Mononuclear cell (primary cell): Measurements from ENCODE around the gene PLEKHN1. TPM values are rescaled to one million over a fixed set of nuclear protein-coding genes. Genes with fewer than 3 reads are reported as not detected.
"Not testable (repeated sequence)": the region's sequence is repeated elsewhere in the genome, so short reads cannot be mapped to it uniquely, and the experiment has no call there.

ENCODE experiments used
- H3K27me3 ChIP-seq: 2 replicates; pipeline ENCODE4 v1.6.0; 2011; ENCODE audit warnings: low read length, control low read depth; ENCODE audit not compliant: insufficient read depth
- H3K4me1 ChIP-seq: 2 replicates; pipeline ENCODE4 v1.5.1; 2011; ENCODE audit warnings: mild to moderate bottlenecking, low read length, control low read depth; ENCODE audit not compliant: insufficient read depth
- H3K4me3 ChIP-seq: 2 replicates; pipeline ENCODE4 v1.5.1; 2011; ENCODE audit warnings: mild to moderate bottlenecking, low read length, moderate library complexity
- H3K9me3 ChIP-seq: 2 replicates; pipeline ENCODE4 v1.5.1; 2011; ENCODE audit warnings: low read depth, mild to moderate bottlenecking, control low read depth, low read length
- total RNA-seq: library from RNA; depleted of rRNA; stranded (reverse); fragments of >200 nt; gene quantifications from one replicate; pipeline ENCODE4 v1.2.3, GENCODE V29; 2012

Gene PLEKHN1
- total RNA-seq, 1 donor = 0.10 TPM

DNA sequence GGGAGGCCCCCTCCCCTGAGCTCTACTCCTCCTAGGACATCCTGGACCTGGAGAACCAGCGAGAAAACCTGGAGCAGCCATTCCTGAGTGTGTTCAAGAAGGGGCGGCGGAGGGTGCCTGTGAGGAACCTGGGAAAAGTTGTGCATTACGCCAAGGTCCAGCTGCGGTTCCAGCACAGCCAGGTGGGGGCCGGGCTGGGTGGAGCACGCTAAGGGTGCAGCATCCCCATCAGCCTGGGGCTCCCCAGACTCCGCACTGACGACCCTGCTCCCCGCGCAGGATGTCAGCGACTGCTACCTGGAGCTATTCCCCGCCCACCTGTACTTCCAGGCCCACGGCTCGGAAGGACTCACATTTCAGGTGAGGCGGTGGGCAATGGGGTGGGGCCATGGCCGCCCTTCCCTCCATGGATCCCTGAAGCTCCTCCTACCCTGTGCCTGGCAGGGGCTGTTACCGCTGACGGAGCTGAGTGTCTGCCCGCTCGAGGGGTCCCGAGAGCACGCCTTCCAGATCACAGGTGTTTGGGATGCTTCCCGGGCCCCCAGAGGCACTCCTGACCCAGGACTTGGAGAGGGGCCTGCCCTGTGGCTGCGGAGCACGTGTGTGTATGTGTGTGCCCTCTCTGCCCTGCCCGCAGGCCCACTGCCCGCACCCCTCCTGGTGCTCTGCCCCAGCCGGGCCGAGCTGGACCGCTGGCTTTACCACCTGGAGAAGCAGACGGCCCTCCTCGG, 4.1 kb downstream of the PLEKHN1 start:
- H3K9me3 ChIP-seq = no peaks in the 10 kb centered on the region
- H3K4me3 ChIP-seq = no peak overlapping the region
- peaks cover 6% of the 10 kb centered on the region for H3K27me3 ChIP-seq
- peaks cover 19% of the 10 kb centered on the region for H3K4me1 ChIP-seq

GRCh38 chr1:970973-971730, 4.9 kb downstream of the PLEKHN1 start:
- H3K4me3 ChIP-seq = no peak overlapping the region
- H3K9me3 ChIP-seq = no peaks in the 10 kb centered on the region
- H3K27me3 ChIP-seq = peaks cover 6% of the 10 kb centered on the region
- H3K4me1 ChIP-seq = peaks cover 19% of the 10 kb centered on the region

GRCh38 chr1:971751-972506, 5.6 kb downstream of the PLEKHN1 start:
- peaks cover 6% of the 10 kb centered on the region for H3K27me3 ChIP-seq
- H3K4me1 ChIP-seq = peaks cover 14% of the 10 kb centered on the region

DNA sequence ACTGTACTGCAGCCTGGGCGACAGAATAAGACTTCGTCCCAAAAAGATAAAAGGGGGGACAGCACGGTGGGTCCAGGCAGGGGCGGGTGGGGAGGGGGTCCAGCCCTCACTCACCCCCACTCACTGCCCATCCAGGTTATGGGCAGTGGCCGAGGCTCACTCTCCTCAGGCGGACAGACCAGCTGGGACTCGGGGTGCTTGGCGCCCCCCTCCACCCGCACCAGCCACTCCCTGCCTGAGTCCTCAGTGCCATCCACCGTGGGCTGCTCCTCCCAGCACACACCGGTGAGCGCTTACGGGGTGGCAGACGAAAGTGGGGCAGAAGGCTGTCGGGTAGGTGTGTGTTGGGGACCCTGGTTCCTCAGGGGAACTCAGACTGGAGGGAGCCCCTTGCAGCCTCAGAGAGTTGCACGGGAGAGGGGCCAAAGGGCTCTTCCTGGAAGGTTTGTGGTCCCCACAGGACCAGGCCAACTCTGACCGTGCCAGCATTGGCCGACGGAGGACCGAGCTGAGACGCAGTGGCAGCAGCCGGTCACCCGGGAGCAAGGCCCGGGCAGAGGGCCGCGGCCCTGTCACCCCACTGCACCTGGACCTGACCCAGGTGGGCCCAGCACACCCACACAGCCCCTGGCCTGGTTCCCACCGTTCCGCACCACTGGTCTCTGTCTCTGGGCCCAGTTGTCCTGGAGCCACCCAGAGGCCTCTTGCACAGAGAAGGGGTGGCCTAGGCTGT, 6.6 kb downstream of the PLEKHN1 start:
- Histone ChIP-seq H3K4me1 (peaks cover 7% of the 10 kb centered on the region), H3K27me3 (peaks cover 6% of the 10 kb centered on the region), H3K9me3 (no peaks in the 10 kb centered on the region), H3K4me3 (no peak overlapping the region)

More at GRCh38 chr1:971751-972506, 5.6 kb downstream of the PLEKHN1 start:
- H3K9me3 ChIP-seq = no peaks in the 10 kb centered on the region
- H3K4me3 ChIP-seq = no peak overlapping the region

- H3K9me3 ChIP-seq = no peaks in the 10 kb centered on the region
- no peak overlapping the region for H3K4me3 ChIP-seq
- peaks cover 6% of the 10 kb centered on the region for H3K27me3 ChIP-seq
- peaks cover 7% of the 10 kb centered on the region for H3K4me1 ChIP-seq
Measured at GRCh38 chr1:973459-974292, 7.4 kb downstream of the PLEKHN1 start.

- H3K9me3 ChIP-seq = no peaks in the 10 kb centered on the region
- no peak overlapping the region for H3K4me3 ChIP-seq
- peaks cover 7% of the 10 kb centered on the region for H3K4me1 ChIP-seq
- H3K27me3 ChIP-seq = peaks cover 6% of the 10 kb centered on the region
Measured at GRCh38 chr1:974293-974640, 8.0 kb downstream of the PLEKHN1 start.

GRCh38 chr1:974687-975328, 8.5 kb downstream of the PLEKHN1 start:
- H3K9me3 ChIP-seq = no peaks in the 10 kb centered on the region
- no peak overlapping the region for H3K4me3 ChIP-seq
- peaks cover 3% of the 10 kb centered on the region for H3K27me3 ChIP-seq
- peaks cover 7% of the 10 kb centered on the region for H3K4me1 ChIP-seq

- Histone ChIP-seq H3K9me3 (no peaks in the 10 kb centered on the region), H3K4me1 (peaks cover 7% of the 10 kb centered on the region), H3K4me3 (no peak overlapping the region), H3K27me3 (peaks cover 3% of the 10 kb centered on the region)
Measured at GRCh38 chr1:975365-975764, 9.1 kb downstream of the PLEKHN1 start.

DNA sequence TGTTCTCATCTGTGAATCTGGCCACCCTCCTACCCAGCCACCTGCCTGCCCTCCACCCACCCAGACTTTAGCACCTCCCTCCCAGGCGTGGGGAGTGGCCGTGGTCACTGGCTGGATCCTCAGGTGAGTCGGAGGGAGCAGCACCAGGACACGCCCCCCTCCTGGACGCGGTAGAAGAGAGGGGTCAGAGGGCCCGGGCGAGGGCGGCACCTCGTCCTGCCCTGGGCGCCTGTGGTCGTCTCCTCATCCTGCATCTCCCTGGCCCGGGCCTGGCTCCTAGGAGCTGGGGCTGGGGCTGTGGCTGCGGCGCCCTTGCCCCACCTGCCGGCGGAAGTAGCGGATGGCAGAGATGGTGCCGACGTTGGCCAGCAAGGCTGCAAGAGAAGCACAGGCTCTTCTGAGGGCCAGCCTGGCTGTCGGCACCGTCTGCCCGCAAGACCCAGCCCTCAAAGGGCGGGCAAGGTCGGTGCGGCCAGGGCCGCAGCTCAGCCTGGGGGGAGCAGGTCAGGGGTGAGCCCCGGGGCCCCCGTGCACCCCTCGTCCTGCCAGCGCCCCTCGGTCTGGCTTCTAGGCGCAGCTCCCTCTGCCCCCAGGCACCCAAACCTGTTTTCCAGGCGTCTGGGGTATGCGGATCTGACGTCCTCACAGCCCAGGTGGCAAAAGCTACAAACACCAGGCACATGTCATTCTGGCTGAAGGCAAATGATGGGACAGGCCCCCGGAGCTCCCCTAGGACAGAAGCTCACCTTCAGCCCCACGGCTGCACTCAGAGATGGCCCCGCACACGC, 9.8 kb downstream of the PLEKHN1 start:
- H3K9me3 ChIP-seq = no peaks in the 10 kb centered on the region
- H3K4me3 ChIP-seq = no peak overlapping the region
- peaks cover 7% of the 10 kb centered on the region for H3K4me1 ChIP-seq
- peaks cover 3% of the 10 kb centered on the region for H3K27me3 ChIP-seq

GRCh38 chr1:976791-977190, 10.5 kb downstream of the PLEKHN1 start:
- H3K4me3 ChIP-seq = not testable (repeated sequence)

DNA sequence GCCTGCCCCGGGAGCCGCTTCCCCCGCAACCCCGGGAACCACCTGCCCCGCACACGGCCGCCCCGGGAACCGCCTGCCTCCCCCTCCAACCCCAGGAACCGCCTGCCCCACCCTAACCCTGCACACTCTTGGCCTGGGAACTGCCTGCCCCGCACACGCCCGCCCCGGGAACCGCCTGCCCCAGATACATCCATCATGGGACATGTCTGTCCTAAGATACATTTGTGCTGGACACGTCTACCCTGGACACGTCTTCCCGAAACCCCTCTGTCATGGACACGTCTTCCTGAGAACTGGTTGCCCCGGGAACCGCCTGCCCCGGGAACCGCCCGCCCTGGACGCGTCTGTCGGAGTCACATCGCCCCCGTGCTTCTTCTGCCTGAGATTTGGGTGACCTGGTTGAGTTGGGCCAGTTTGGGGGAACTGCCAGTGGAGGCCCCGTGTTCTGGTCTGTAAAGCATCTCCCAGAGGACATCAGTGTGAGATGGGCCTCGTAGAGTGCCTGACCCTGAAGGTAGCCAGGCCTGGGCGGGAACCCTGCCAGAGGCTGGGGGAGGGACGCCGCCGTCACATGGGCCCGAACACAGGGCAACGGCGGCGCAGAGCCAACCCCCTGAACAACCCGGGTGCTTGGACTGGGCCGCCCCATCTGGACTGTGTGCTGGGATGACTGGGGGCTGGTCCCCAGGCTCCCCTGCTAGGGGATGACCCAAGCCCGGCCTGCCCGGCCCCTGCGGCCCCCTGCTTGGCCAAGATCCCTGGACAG, 12.0 kb downstream of the PLEKHN1 start:
- Histone ChIP-seq H3K27me3 (no peaks in the 10 kb centered on the region), H3K4me3 (no peak overlapping the region), H3K4me1 (peaks cover 7% of the 10 kb centered on the region), H3K9me3 (no peaks in the 10 kb centered on the region)

More at GRCh38 chr1:976791-977190, 10.5 kb downstream of the PLEKHN1 start:
- not testable (repeated sequence) for H3K27me3 ChIP-seq, H3K4me1 ChIP-seq, H3K9me3 ChIP-seq

- Histone ChIP-seq H3K4me1 (peaks cover 7% of the 10 kb centered on the region), H3K4me3 (no peak overlapping the region), H3K27me3 (no peaks in the 10 kb centered on the region), H3K9me3 (no peaks in the 10 kb centered on the region)
Measured at GRCh38 chr1:978835-979743, 12.8 kb downstream of the PLEKHN1 start.
